D721Med (cell line): Measurements from ENCODE around the gene CLK3.

Experiments
- DNase-seq: peaks from one replicate; pipeline ENCODE4 v3.0.0; 2011; ENCODE audit warnings: low spot score; ENCODE audit not compliant: insufficient read length
- FAIRE-seq: peaks from 2 replicates; lab custom pipeline; 2011; peaks lifted over from hg19 to GRCh38; lab: Jason Lieb, UNC
- CTCF ChIP-seq: IDR thresholded peaks from 2 replicates; pipeline ENCODE4 v1.5.1; 2012; ENCODE audit warnings: mild to moderate bottlenecking, control low read depth; ENCODE audit not compliant: insufficient read depth; ENCODE audit errors: missing control alignments

CLK3 gene

GRCh38 chr15:74614744-74615507 is 710 bp upstream of the CLK3 start:
- DNase-seq (peak; percentile 94), FAIRE-seq (no peak)
- no peak for TF ChIP-seq CTCF

- DNase-seq (no peak), FAIRE-seq (no peak)
- TF ChIP-seq CTCF, result no peak
These were observed 817 bp downstream of the CLK3 start for GRCh38 chr15:74616366-74616939.

- no peak for TF ChIP-seq CTCF
- no peak for DNase-seq
- FAIRE-seq, result no peak
These were observed 1.4 kb downstream of the CLK3 start for GRCh38 chr15:74616996-74617395.

- DNase-seq (no peak), FAIRE-seq (no peak)
- TF ChIP-seq CTCF, result no peak
These were observed 3.4 kb downstream of the CLK3 start for GRCh38 chr15:74618841-74619596.

GRCh38 chr15:74619916-74620635 is 4.4 kb downstream of the CLK3 start:
- DNase-seq (no peak), FAIRE-seq (no peak)
- no peak for TF ChIP-seq CTCF

GRCh38 chr15:74620636-74621545 is 5.3 kb downstream of the CLK3 start:
- FAIRE-seq (no peak), DNase-seq (peak; percentile 97)

More at GRCh38 chr15:74620636-74621545, 5.3 kb downstream of the CLK3 start:
- TF ChIP-seq CTCF, result peak; percentile 100
